MM.1S (cell line): ENCODE data around the gene DNAAF5.

Experiments
- CTCF ChIP-seq: fragments of 300-600 bp; sonication (generic); IDR thresholded peaks from 2 replicates; pipeline ENCODE4 v1.5.1; 2016; ENCODE audit warnings: antibody characterized with exemption, low read length, mixed read lengths
- EZH2 ChIP-seq: fragments of 300-600 bp; sonication (generic); optimal IDR thresholded peaks from 2 replicates; pipeline ENCODE3; 2017; ENCODE audit warnings: low read depth, mild to moderate bottlenecking, antibody characterized with exemption, low read length, mixed read lengths
- EZH2phosphoT487 ChIP-seq: fragments of 300-600 bp; sonication (generic); IDR thresholded peaks from 2 replicates; pipeline ENCODE4 v1.6.1; 2018; ENCODE audit warnings: antibody characterized with exemption, low read length

GRCh38 chr7:745431-746154, 19.1 kb downstream of the DNAAF5 start:
- TF ChIP-seq CTCF (no peak), EZH2phosphoT487 (no peak), EZH2 (no peak)
